HEK293 (cell line): ENCODE data around the gene NANS.

Experiments used
- SP7 ChIP-seq: fragments of 450-650 bp; formaldehyde crosslinking; IDR thresholded peaks from 2 replicates; pipeline ENCODE4 v1.5.1; 2016; ENCODE audit warnings: missing biosample characterization, missing genetic modification characterization
- YY2 ChIP-seq: fragments of 450-650 bp; formaldehyde crosslinking; IDR thresholded peaks from 2 replicates; pipeline ENCODE4 v1.5.1; 2016; ENCODE audit warnings: missing biosample characterization, missing genetic modification characterization
- ZNF132 ChIP-seq: fragments of 450-650 bp; formaldehyde crosslinking; IDR thresholded peaks from 2 replicates; pipeline ENCODE4 v1.5.1; 2017; ENCODE audit warnings: missing biosample characterization, missing genetic modification characterization, borderline replicate concordance
- ZNF174 ChIP-seq: fragments of 450-650 bp; formaldehyde crosslinking; IDR thresholded peaks from 2 replicates; pipeline ENCODE4 v1.5.0; 2017; ENCODE audit warnings: missing biosample characterization, mild to moderate bottlenecking, missing genetic modification characterization
- ZNF24 ChIP-seq: fragments of 450-650 bp; formaldehyde crosslinking; IDR thresholded peaks from 2 replicates; pipeline ENCODE4 v1.5.1; 2016; ENCODE audit warnings: missing biosample characterization, missing genetic modification characterization
- ZNF311 ChIP-seq: fragments of 450-650 bp; formaldehyde crosslinking; IDR thresholded peaks from 2 replicates; pipeline ENCODE4 v1.5.1; 2017; ENCODE audit warnings: missing biosample characterization, missing genetic modification characterization, borderline replicate concordance
- ZNF366 ChIP-seq: fragments of 450-650 bp; formaldehyde crosslinking; conservative IDR thresholded peaks from 2 replicates; pipeline ENCODE4 v1.5.1; 2016; ENCODE audit warnings: missing biosample characterization, missing genetic modification characterization
- ZNF529 ChIP-seq: fragments of 450-650 bp; formaldehyde crosslinking; IDR thresholded peaks from 2 replicates; pipeline ENCODE4 v1.5.1; 2017; ENCODE audit warnings: missing genetic modification characterization, missing biosample characterization; ENCODE audit not compliant: insufficient replicate concordance
- ZNF747 ChIP-seq: fragments of 450-650 bp; formaldehyde crosslinking; IDR thresholded peaks from 2 replicates; pipeline ENCODE4 v1.5.1; 2016; ENCODE audit warnings: missing biosample characterization, missing genetic modification characterization
- ZNF791 ChIP-seq: fragments of 450-650 bp; formaldehyde crosslinking; IDR thresholded peaks from 2 replicates; pipeline ENCODE4 v1.5.1; 2016; ENCODE audit warnings: missing biosample characterization, missing genetic modification characterization
- TF ChIP-seq, protein P1 (sequence below): fragments of 450-650 bp; formaldehyde crosslinking; IDR thresholded peaks from 2 replicates; pipeline ENCODE4 v1.5.1; 2016; ENCODE audit warnings: missing biosample characterization, missing genetic modification characterization

DNA sequence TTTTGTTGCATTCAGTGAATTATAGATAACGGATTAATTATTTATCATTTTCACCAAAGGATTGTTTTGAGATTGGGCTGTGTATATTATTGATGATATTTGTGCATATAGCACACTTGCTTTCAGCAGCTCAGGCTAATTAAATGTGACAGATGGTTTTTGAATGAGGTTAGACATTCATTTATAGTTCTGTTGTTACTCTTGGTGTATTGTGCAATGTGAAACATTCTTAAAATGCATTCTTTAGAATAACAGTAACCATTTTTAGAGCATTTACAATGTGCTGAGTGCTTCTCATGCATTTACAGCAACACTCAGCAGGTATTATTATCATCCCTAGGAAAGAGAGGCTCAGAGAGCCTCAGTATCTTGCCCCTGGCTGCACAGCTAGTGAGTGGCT is 23.8 kb downstream of the NANS start:
- TF ChIP-seq ZNF791 (tag by site-specific recombination) = no peak
- TF ChIP-seq ZNF529 (tag by site-specific recombination) = no peak
- TF ChIP-seq, protein P1, sequence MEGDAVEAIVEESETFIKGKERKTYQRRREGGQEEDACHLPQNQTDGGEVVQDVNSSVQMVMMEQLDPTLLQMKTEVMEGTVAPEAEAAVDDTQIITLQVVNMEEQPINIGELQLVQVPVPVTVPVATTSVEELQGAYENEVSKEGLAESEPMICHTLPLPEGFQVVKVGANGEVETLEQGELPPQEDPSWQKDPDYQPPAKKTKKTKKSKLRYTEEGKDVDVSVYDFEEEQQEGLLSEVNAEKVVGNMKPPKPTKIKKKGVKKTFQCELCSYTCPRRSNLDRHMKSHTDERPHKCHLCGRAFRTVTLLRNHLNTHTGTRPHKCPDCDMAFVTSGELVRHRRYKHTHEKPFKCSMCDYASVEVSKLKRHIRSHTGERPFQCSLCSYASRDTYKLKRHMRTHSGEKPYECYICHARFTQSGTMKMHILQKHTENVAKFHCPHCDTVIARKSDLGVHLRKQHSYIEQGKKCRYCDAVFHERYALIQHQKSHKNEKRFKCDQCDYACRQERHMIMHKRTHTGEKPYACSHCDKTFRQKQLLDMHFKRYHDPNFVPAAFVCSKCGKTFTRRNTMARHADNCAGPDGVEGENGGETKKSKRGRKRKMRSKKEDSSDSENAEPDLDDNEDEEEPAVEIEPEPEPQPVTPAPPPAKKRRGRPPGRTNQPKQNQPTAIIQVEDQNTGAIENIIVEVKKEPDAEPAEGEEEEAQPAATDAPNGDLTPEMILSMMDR (tag by site-specific recombination) = no peak
- no peak for TF ChIP-seq ZNF24 (tag by site-specific recombination)
- TF ChIP-seq SP7 (tag by site-specific recombination) = no peak
- TF ChIP-seq ZNF747 (tag by site-specific recombination) = no peak
- no peak for TF ChIP-seq ZNF132 (tag by site-specific recombination)
- TF ChIP-seq ZNF174 (tag by site-specific recombination) = no peak
- TF ChIP-seq ZNF311 (tag by site-specific recombination) = no peak
- no peak for TF ChIP-seq YY2 (tag by site-specific recombination)
- no peak for TF ChIP-seq ZNF366 (tag by site-specific recombination)
